Stimulated activated CD8-positive, alpha-beta memory T cell treated with anti-CD3 and anti-CD28 coated beads, Interleukin-12 subunit alpha, Interleukin-12 subunit beta, amount 100 ng/mL, for 24 hours (primary cell): ENCODE measurements around the gene CHCHD2.
"Not testable (repeated sequence)": the region's sequence is repeated elsewhere in the genome, so short reads cannot be mapped to it uniquely, and the experiment has no call there.

Experiments
- DNase-seq: peaks from one replicate; pipeline ENCODE4 v3.0.0-alpha.2; 2020; ENCODE audit errors: extremely low read depth

The CHCHD2 gene, protein sequence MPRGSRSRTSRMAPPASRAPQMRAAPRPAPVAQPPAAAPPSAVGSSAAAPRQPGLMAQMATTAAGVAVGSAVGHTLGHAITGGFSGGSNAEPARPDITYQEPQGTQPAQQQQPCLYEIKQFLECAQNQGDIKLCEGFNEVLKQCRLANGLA

DNA sequence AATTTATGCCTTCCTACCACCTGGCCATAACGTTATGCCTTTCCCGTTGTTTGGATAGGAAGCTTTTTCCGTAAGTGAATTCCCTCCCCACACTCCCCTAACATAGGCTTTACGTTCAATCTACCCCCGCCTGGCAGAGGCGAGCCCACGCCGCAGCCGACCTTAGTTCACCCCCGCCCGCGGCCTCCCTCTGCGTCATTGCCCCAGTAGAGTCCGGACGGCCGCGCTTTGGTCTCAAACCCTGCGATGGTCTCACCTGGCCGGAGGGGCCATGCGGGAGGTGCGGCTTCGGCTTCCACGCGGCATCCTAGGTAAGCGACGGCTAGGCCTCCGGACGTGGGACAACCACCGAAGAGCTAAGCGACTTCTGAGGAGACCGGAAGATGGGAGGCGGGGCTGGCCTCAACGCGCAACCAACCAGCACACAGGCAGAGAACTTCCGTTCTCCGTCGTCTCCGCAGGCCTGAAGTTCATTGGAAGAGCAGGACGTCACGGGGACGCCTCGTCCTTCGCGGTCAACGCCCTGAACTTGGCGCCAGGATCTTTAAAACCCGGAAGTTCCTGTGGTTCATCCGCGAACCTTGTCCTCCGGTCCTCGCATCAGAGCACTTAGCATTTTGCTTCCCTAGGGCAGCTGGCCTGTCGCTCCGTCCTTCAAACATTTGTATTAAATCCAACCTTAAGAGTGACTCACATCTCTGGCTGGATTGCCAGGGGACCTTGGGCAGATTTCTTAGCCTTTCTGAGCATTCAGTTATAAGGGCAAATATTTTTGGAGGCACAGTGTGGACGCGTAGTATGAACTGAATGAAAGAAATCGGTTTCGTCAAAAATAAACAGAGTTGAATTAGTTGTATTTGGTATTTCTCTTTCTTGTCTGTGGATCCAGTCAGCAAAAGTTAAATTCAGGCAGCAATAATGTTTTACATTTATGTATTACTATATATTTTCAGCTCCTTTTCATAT is at the start of gene CHCHD2:
CHCHD2 (minus strand) TSS at position 369 of the 966 bp plus-strand sequence; CDS start at position 306, 63 bp downstream.
- DNase-seq: peak; percentile 89

DNA sequence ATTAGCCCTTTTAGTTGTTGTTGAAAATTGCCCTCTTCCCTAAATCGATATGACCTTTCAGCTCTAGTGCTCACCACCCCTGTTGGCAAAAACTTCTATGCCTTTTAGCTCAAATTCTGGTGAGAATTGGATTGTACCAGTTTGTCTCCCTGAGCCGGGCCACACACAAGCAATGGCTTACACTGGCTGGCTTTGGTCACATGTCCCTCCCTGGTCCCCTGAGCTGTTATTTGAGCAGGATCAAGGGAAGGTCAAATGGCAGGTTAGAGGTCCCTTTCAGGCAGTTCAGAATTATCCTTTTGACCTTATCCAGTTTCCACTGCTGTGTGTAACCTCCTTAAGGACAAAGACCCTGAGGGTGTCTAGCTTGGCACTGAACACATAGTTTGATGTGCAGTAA is 24.8 kb upstream of the CHCHD2 start:
- not testable (repeated sequence) for DNase-seq

- no peak for DNase-seq
These were observed 21.1 kb upstream of the CHCHD2 start for GRCh38 chr7:56127241-56127975.

GRCh38 chr7:56125831-56126230 is 19.6 kb upstream of the CHCHD2 start:
- DNase-seq: no peak

- no peak for DNase-seq
These were observed 18.7 kb upstream of the CHCHD2 start for GRCh38 chr7:56124981-56125380.

DNA sequence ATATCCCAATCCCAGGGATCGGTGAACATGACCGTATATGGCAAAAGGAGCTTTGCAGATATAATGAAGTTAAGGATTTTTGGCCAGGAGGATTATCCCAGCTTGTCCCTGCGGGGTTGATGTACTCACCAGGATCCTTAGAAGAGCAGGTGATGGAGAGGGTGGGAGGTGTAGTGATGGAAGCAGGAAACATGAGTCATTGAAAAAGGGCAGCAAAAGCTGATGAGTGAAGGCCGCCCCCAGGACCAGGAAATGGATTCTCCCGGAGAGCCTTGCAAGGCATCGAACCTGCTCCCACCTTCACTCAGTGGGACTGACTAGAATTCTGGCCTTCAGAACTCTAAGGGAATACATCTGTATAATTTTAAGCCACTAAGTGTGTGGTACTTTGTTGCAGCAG is 15.2 kb upstream of the CHCHD2 start:
- DNase-seq: no peak

GRCh38 chr7:56115852-56116538 is 9.7 kb upstream of the CHCHD2 start, which contains the start of gene NUPR2:
TSS of gene NUPR2 (minus strand) at chr7:56116417. CDS start at chr7:56116314, 103 bp downstream.
- DNase-seq: no peak

GRCh38 chr7:56112244-56112643 is 6.0 kb upstream of the CHCHD2 start:
- not testable (repeated sequence) for DNase-seq

DNA sequence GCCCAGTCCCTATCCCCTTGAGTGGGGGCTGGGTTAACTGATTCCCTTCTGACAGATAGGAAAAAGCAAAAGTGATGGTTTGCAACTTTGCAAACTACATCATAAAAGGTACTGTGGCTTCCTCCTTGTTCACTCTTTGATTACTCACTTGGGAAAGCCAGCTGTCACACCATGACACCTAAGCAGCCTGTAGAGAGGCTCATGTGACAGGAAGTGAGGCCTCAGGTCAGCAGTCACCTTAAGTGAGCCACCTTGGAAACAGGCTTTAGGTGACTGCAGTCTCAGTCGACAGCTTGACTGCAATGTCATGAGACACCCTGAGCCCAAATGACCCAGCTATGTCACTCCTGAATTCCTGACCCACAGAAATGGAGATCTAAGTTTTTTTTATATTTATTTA is 4.3 kb upstream of the CHCHD2 start:
- DNase-seq: no peak

DNA sequence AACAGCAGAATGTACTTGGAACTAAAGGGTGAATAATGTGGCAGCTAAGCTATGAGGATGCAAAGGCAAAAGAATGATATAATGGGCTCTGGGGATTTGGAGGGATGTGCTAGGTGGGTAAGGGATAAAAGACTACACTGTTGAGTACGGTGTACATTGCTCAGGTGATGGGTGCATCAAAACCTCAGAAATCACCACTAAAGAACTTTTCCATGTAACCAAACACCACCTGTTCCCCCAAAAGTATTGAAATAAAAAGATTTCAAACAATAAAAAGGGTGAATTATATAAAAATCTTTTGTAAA is 1.6 kb upstream of the CHCHD2 start:
- DNase-seq: no peak

DNA sequence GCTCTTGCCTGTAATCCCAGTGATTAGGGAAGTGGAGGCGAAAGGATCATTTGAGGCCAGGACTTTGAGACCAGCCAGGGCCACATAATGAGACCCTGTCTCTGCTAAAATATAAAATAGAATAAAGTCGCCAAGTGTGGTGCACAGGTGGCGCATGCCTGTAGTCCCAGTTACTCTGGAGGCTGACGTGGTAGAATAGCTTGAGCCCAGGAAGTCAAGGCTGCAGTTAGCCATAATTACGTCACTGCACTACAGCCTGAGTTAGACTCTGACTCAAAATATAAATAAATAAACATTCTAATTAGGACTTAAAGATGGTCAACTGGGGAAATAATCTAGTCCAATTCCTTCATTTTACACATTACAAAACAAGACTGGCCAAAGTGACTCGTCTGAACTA is 768 bp downstream of the CHCHD2 start:
- no peak for DNase-seq

- DNase-seq: not testable (repeated sequence)
These were observed 2.1 kb downstream of the CHCHD2 start for GRCh38 chr7:56104138-56104537.

DNA sequence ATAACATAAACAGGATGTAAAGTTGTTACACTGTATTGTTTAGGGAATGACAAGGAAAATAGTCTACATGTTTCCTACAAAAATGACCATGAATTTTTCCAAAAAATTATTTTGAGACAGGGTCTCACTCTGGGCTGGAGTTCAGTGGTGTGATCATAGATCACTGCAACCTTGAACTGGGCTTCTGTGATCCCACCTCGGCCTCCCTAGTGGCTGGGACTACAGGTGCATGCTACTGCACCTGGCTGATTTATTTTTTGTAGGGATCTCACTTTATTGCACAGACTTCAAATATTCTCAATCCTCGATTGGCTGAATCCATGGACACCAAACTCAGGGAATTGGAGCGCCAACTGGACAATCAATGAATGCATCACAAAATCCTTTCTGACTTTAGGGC is 6.6 kb downstream of the CHCHD2 start:
- DNase-seq: no peak

DNA sequence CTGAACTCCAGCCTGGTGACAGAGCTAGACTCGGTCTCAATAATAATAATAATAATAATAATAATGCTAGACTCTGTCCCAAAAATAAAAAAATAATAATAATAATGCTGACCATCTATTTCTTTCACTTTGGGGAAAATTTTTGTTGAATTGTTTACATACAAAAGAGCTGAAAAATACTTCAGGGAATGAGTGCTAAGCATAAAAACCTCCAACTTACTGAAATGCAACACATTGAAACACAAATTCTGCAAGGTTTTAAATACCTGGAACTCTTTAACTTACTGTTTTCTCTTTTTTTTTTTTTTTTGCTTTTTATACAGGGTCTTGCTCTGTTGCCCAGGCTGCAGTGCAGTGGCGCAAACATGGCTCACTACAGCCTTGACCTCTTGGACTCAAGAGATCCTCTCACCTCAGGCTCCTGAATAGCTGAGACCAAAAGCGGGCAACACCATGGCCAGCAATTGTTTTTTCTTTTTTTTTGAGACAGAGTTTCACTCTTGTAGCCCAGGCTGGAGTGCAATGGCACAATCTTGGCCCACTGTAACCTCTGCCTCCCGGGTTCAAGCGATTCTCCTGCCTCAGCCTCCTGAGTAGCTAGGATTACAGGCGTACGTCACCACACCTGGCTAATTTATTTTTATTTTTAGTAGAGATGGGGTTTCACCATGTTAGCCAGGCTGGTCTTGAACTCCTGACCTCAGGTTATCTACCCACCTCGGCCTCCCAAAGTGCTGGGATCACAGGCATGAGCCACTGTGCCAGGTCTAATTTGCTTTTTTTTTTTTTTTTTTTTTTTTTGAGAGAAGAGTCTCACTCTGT is 7.9 kb downstream of the CHCHD2 start:
- not testable (repeated sequence) for DNase-seq

- DNase-seq: no peak
These were observed 8.6 kb downstream of the CHCHD2 start for GRCh38 chr7:56097700-56098099.

DNA sequence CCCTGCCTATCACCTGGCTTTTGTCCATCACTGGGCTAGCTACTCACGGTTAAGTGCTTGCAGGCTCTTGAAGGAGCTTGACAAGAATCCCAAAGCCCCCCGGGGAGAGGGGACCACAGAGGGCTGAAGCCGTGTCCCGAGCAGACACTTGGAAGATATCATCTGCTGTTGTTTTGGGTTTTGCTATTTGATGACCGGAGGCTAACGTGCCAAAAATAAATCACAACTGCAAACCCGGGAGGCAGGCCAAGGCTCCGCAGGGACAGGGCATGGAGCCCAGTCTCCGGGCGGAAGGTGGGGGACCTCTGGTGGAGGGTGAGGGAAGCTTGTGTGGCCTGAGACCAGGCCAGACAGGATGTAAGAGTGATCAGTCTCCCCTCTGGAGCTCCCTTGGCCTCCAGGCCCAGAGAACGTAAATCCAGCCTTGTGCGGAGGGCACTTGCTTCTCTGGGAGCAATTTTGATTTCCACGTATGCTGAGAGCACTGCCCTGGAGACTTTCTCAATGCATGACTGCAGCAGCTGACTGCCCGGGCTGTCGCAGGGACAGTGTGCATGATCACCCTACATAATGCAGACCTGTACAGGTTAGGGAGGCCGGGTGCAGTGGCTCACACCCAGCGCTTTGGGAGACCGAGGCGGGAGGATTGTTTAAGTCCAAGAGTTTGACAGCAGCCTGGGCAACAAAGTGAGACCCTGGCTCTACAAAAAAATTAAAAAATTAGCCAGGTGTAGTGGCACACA is 13.3 kb downstream of the CHCHD2 start, which contains the start of gene PHKG1:
PHKG1 (minus strand) TSS at position 164 of the 743 bp plus-strand sequence. CDS start 4,011 bp downstream, outside the sequence.
- no peak for DNase-seq

DNA sequence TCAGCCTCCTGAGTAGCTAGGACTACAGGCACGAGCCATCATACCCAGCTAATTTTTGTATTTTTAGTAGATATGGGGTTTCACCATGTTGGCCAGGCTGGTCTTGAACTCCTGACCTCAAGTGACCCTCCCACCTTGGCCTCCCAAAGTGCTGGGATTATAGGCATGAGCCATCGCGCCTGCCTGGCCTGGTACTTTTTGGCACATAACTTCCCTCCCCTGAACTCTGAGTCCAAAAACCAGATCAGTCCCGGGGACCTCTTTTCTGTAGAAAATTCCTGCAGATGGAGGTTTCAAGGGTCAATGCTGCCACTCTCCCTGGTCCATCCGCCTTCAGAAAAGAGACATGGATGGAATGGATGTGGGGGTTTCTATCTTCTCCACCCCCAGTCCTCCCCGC is 13.9 kb downstream of the CHCHD2 start:
- not testable (repeated sequence) for DNase-seq

DNA sequence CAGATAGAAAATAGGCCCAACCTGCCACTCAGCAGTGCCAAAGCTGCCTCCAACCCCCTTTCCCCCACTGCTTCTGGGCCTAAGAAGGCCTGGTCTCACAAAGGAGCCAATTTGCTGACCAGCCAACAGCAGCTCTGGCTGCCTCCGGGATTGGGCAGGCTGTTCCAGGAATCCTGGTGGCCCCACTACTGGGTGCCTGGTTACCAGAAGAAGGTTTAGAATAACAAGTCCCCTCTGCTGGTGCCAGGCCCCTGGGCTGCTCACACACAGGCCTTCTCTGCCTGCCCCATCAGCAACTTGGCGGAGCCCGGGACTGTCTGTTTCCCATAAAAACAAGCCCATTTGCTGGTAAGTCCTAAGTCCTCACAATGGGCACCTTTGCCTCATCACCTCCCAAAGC is 14.7 kb downstream of the CHCHD2 start:
- DNase-seq: no peak

GRCh38 chr7:56087445-56087844 is 18.8 kb downstream of the CHCHD2 start:
- DNase-seq: no peak

DNA sequence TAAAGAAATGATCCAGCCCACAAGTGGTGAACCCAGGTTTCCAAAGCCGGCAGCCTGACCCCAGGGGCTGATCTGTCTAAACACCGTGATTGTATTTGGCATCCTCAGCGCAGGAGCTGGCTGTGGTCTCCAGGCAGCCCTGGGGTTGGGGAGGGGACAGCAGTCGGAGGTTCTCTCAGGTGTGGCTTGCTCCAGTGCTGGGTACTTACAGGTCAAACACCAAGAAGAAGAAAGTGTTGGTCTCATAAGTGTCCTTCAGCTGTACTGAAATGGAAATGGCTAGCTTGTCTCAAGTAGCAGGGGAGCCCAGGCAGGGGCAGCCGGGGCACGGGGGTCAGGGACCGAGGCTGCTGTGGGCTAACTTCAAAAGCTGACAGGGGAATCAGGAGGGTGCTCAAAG is 19.5 kb downstream of the CHCHD2 start:
- no peak for DNase-seq
